Right kidney (tissue), 1 donor: ENCODE measurements around the gene NUP93.
A peak's percentile ranks its signal among the peaks of the same experiment; 100 is the strongest.
"Not testable (repeated sequence)": the region's sequence is repeated elsewhere in the genome, so short reads cannot be mapped to it uniquely, and the experiment has no call there.

Experiments used
- DNase-seq: peaks from one replicate; pipeline ENCODE4 v3.0.0-alpha.2; 2016

NUP93 gene

GRCh38 chr16:56777001-56777400, 47.1 kb downstream of the NUP93 start:
- DNase-seq, result no peak

DNA sequence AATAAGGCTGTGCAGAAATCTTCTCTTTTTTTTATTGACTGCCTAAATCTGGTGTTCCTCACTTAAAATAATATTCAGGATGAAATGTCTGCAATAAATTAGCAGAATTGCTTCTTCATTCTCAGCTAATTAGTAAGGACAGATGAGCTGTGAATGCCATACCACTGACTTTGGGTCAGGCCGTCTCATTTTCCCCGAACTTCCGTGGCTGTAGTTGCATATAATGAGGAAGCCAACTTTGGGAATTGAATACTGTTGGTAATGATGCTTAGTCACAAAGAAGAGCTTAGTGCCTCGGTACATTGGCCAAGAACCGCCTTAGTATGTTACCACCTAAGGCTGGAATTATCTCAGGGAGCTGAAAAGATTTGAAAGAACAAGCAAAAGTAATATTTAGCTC, 47.6 kb downstream of the NUP93 start:
- no peak for DNase-seq

GRCh38 chr16:56779906-56780305, 50.0 kb downstream of the NUP93 start:
- DNase-seq, result no peak

GRCh38 chr16:56780646-56781045, 50.7 kb downstream of the NUP93 start:
- no peak for DNase-seq

GRCh38 chr16:56781528-56781961, 51.6 kb downstream of the NUP93 start:
- peak; percentile 62 for DNase-seq

GRCh38 chr16:56783344-56783743, 53.4 kb downstream of the NUP93 start:
- no peak for DNase-seq

DNA sequence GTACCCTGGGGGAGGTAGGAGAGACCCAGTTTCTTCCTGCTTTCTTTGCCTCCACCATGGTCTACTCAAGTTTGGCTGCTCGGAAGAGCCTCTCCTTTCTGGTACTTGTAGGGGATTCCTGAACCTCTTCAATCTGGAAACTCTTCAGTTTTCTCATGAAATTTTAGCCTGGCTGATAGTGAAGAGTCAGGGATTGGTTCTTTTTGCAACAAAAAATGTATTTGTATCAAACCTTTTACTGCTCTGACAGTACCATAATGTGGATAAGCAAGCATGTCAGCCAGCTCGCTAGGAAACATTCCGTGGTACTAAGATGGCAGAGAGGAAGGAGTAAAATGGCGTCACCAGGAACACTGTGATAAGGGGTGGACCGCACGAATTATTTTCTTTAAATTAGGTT, 55.4 kb downstream of the NUP93 start:
- DNase-seq, result no peak

DNA sequence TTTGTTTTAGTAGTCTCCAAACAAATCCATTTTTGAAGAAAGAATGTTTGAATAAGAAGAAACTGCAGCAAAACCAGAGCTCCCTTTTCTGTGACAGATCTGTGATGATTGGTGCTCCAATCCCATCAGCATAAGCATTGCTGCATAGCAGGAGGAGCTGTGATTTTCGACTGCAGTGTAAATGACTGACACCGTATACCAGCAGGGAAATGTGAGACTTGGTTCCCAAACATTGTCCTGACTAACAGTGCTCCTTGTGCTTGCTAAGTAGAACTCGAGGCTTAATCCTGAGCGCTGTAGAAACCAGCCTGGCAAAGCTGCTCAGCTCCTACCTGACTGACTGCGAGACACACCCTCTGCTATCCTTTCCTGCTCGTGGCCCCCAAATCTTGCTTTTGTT, 57.2 kb downstream of the NUP93 start:
- no peak for DNase-seq

- no peak for DNase-seq
These were observed 58.5 kb downstream of the NUP93 start for GRCh38 chr16:56788435-56788834.

DNA sequence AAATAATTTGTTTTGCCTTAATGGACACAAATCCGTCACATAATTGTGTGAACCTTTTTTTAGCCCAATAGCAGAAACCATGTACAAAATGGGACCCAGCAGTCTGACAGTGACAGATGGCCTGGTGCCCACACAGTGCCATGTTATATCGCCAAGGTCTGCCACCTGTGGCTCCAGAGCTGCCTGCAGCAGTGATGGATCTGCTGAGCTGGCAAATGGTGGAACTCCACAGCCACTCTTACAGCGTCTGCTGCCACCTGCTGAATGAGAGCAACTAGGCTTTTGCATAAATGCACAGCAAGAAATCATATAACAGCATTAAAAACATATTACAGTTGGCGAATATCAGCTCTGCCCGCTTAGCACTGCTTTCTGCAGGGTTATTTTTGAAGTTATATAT, 59.4 kb downstream of the NUP93 start:
- no peak for DNase-seq

GRCh38 chr16:56792967-56793366, 63.0 kb downstream of the NUP93 start:
- no peak for DNase-seq

DNA sequence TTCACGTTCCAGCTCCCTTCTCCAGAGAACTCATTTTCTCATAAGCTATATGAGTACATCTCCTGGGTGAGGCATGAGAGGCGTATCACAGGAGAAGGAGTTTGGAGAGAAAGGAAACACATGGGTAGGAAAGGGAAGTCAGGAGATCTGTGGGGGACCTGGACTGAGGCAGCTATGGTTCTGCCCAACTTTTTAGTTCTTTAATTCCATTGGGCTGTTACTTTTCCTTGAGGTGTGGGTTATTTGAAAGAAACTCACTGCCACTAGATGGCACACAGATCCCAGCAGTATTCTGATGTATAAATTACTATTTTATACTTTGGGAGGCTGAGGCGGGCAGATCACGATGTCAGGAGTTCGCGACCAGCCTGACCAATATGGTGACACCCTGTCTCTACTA, 63.6 kb downstream of the NUP93 start:
- DNase-seq, result no peak

GRCh38 chr16:56795011-56795410, 65.1 kb downstream of the NUP93 start:
- no peak for DNase-seq

DNA sequence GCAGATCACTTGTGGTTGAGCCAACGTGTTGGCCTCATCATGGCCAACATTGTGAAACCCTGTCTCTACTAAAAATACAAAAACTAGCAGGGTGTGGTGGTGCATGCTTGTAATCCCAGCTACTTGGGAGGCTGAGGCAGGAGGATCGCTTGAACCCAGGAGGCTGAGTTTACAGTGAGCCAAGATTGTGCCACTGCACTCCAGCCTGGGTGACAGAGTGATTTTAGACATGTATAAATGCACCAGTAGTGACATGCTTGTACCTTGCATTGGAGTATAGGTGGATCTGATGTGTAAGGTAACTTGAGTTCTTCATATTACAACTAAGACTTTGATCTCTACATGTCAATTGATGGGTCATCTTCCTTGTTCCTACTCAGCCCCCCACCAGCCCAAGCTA, 67.1 kb downstream of the NUP93 start:
- not testable (repeated sequence) for DNase-seq

DNA sequence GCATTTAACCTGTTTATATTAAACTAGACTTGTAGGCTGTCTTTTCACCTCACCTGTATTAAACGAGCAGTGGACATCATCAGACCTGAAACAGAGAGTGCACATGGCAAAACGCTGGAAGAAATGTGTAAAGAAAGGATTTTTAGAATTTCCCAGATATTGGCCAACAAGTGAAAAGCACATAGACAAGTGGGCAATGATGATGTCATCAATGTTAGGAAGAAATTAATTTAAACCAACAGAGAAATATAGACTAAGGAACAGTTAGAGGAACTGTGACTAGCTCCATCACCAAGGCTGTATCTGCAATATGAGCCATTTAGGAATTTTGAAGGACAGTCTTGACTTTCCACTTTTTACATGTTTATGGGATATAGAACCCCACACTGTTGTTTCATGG, 67.9 kb downstream of the NUP93 start:
- no peak for DNase-seq

GRCh38 chr16:56798955-56799354, 69.0 kb downstream of the NUP93 start:
- DNase-seq, result no peak

DNA sequence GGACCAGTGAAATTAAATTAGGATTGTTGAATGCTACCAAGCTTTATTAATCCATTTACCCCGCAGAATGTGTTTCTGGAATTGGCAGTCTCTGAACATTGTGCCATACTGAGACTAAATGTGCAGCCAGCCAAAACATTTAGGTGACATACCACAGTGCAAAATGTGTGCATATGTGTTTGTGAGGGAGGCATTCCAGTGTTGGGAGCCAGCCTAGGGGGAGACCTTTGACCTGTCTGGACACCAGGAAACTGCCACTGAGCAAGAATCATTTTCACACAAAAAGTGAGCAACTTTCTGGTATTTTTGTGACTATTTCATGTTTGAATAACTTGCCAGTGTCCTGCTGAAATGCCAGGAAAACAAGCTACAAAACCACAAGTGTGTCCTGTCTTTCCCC, 70.4 kb downstream of the NUP93 start:
- no peak for DNase-seq

GRCh38 chr16:56801762-56802161, 71.8 kb downstream of the NUP93 start:
- no peak for DNase-seq

GRCh38 chr16:56807011-56807675, 77.2 kb downstream of the NUP93 start:
- DNase-seq, result no peak

DNA sequence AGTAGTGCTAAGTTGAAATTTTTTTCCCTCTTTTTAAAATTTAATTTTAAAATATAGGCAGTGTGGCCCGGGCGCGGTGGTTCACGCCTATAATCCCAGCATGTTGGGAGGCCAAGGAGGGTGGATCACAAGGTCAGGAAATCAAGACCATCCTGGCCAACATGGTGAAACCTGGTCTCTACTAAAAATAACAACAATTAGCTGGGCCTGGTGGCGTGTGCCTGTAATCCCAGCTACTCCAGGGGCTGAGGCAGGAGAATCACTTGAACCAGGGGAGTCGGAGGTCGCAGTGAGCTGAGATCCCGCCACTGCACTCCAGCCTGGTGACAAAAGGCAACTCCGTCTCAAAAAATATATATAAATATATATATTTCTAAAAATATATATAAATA, 77.7 kb downstream of the NUP93 start:
- DNase-seq, result not testable (repeated sequence)

DNA sequence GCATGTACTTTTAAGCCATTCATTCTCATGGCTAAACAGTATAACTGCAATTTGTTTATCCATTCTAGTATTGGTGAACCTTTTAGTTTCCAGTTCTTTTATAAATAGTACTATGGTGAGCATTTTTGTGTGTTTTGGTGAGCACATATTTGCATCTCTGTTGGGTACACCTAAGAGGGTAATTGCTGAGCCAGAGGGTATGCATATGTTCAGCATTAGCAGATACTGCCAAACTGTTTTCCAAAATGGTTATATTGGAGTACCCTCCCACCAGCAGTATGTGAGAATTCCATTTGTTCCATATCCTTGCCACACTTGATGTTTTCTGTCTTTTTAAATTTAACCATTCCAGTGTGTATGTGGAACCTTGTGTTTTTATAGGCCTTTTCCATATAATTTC, 81.0 kb downstream of the NUP93 start:
- DNase-seq, result no peak

DNA sequence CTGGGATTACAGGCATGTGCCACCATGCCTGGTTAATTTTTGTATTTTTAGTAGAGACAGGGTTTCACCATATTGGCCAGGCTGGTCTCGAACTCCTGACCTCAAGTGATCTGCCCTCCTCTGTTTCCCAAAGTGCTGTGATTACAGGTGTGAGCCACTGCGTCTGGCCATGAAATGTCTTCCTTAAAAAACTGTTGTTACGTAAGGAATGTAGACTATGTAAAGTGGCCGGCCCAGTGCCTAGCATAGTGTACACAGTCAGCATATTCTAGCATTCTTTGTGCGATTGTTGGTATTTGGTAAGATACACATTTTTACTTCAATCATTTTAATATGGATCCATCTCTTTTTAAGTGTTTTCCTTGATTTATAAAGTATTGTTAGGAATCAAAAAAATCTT, 81.7 kb downstream of the NUP93 start:
- not testable (repeated sequence) for DNase-seq

DNA sequence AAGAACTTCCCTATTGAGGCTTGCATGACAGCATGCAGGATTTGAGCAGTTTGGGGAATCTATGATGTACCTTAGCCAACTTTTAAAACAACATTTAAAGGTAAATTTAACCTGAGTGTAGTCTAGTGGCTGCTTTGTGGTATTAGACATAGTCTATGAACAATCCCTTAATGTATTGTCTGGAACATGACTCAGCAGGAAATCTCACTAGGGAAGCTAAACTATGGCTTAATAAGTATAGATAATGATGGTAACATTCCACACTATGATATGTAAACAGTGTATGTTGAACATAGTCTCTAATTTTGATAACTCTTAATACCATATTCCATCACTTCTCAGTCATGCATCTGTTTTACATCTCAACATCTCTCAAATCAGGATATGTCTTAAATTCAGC, 83.0 kb downstream of the NUP93 start:
- DNase-seq, result no peak

DNA sequence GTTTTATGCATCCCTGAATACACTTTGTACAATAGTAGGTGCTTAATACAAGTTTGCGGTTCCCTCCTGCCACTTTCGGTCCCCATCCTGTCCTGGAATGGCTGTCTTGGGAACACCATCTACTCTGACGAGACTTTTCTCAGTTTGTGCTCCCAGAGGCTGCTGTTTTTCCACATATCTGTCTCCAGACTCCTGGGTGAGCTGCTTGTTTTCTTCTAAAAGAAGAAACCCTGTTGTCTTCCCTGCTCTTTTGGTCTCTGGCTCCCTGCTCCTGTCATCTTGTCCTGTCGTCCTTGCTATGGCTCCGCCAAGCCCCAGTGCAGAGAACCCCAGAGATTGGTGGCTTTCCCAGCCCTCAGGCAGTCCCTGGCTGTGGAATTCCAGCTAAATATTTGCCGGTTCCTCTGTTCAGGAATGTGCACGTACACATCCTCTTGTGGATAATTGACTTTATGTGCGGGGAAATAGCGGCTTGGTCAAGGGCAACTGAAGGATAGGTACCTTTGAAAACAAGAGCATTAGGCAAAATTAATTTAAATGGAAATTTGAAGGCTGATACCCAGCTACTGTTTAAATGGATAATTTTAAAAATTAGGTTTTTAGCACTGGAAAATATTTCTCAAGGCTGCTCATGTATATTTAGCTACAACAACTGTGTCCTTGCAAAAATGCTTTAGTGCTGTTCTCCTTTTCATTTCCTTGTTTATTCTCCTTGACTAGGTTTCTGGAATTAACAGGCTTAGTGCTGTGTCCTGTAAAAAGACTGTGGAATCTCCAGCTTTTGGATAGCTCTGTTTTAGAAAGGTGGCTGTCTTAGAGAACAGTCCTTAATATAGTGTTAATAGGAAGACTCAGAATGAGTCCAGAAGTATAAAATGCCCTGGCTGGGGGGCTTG, 84.9 kb downstream of the NUP93 start:
- peak; percentile 13 for DNase-seq
